Osteocyte (in vitro differentiated cells): ENCODE measurements around the gene SCGB2B2. TPM values are rescaled to one million over a fixed set of nuclear protein-coding genes. Genes with fewer than 3 reads are reported as not detected.
"Not testable (repeated sequence)": the region's sequence is repeated elsewhere in the genome, so short reads cannot be mapped to it uniquely, and the experiment has no call there.

Experiments used
- DNase-seq: peaks from one replicate; pipeline ENCODE4 v3.0.0; 2021; ENCODE audit warnings: mixed read lengths; ENCODE audit not compliant: unreplicated experiment; ENCODE audit errors: extremely low spot score
- H3K27ac Mint-ChIP-seq: one replicate; pipeline ENCODE4 v1.8.0; 2021; ENCODE audit warnings: mild to moderate bottlenecking, mixed read lengths; ENCODE audit not compliant: unreplicated experiment
- H3K27me3 Mint-ChIP-seq: one replicate; pipeline ENCODE4 v1.8.0; 2021; ENCODE audit warnings: mixed read lengths; ENCODE audit not compliant: unreplicated experiment
- H3K36me3 Mint-ChIP-seq: one replicate; pipeline ENCODE4 v1.8.0; 2021; ENCODE audit warnings: mixed read lengths; ENCODE audit not compliant: unreplicated experiment
- H3K4me1 Mint-ChIP-seq: one replicate; pipeline ENCODE4 v1.8.0; 2021; ENCODE audit warnings: mixed read lengths; ENCODE audit not compliant: unreplicated experiment
- H3K4me3 Mint-ChIP-seq: one replicate; pipeline ENCODE4 v1.8.0; 2021; ENCODE audit warnings: mild to moderate bottlenecking, moderate library complexity, mixed read lengths; ENCODE audit not compliant: unreplicated experiment
- H3K9me3 Mint-ChIP-seq: one replicate; pipeline ENCODE4 v1.8.0; 2021; ENCODE audit warnings: mixed read lengths; ENCODE audit not compliant: unreplicated experiment
- CTCF ChIP-seq: fragments of 200-600 bp; sonication (generic); IDR thresholded peaks from 2 replicates; pipeline ENCODE4 v1.5.0; 2021; ENCODE audit warnings: antibody characterized with exemption, mild to moderate bottlenecking, moderate library complexity
- total RNA-seq: library from RNA; stranded (reverse); gene quantifications from 2 replicates; pipeline ENCODE4 v1.2.1, GENCODE V29; 2021

The SCGB2B2 gene
- total RNA-seq, 1 donor from 2014 or later = 0.78 TPM

DNA sequence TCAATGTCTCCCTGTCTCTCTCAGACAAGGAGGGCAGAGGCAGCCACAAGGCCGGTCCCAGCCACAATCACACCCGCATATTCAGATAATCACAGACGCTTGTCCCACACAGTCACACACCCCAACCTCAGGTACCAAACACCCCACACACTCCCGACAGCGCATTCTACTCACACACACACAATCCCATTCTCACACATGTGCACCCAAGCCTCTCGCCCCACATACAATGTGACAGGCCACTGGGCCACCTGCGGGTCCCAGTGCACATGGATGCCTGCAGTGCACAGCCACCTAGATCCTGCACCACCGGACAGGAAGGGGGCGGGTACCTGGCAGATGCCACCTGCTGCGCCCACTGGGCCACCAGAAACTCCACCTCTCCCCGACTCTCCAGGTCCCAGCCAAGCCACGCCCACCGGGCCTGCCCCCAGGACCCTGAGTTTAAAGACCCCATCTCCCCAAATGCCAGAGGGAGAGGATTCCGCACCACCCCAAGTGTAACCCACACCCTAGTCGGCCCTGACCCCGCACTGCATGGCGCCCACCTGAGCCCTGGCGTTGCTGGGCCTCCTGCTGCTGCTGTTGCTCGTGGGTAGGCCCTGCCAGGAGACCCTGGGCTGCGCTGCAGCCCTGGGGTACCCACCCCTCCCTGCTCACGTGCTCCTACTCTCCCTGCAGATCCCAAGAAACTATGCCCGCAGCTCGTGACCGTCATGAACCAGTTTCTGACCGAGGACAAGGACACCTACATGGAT is 10.6 kb downstream of the SCGB2B2 start:
- peak overlapping the region; percentile 68 for H3K27ac Mint-ChIP-seq
- no peaks in the 10 kb centered on the region for H3K27me3 Mint-ChIP-seq
- no peak for TF ChIP-seq CTCF
- DNase-seq = no peak
- H3K36me3 Mint-ChIP-seq = no peaks in the 10 kb centered on the region
- H3K4me1 Mint-ChIP-seq = peaks cover 7% of the 10 kb centered on the region
- H3K4me3 Mint-ChIP-seq = no peak overlapping the region
- H3K9me3 Mint-ChIP-seq = no peaks in the 10 kb centered on the region

- H3K9me3 Mint-ChIP-seq, H3K27ac Mint-ChIP-seq, H3K27me3 Mint-ChIP-seq, DNase-seq, H3K36me3 Mint-ChIP-seq, H3K4me3 Mint-ChIP-seq, H3K4me1 Mint-ChIP-seq: not testable (repeated sequence)
Measured at GRCh38 chr19:34665275-34665674, 11.7 kb downstream of the SCGB2B2 start.

GRCh38 chr19:34664870-34665269 is 12.1 kb downstream of the SCGB2B2 start:
- TF ChIP-seq CTCF = no peak
- Mint-ChIP-seq H3K4me1 (peaks cover 7% of the 10 kb centered on the region), H3K36me3 (no peaks in the 10 kb centered on the region), H3K9me3 (no peaks in the 10 kb centered on the region), H3K27ac (no peak overlapping the region), H3K4me3 (no peak overlapping the region), H3K27me3 (no peaks in the 10 kb centered on the region)
- DNase-seq = no peak

DNA sequence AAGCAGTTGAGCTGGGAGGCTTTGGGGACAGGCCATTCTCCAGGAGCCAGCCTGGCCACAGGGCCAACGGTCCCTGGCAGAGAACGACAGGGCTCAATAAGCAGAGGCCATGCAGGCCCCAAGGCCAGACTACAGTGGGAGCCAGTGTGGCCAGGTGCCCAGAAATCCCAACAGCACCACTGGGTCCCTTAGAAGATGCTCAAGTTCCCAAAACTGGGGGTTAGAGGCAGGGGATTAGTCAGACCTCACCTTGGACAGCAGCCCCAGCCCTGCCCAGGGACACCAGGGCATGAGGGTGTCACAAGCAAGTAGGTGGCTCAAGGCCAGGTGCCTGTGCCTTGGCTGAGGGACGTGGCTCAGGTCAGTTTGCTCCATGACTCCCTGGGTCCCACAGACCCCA is 12.8 kb downstream of the SCGB2B2 start:
- H3K27ac Mint-ChIP-seq = no peak overlapping the region
- no peak for TF ChIP-seq CTCF
- no peak for DNase-seq
- no peaks in the 10 kb centered on the region for H3K36me3 Mint-ChIP-seq
- peaks cover 7% of the 10 kb centered on the region for H3K4me1 Mint-ChIP-seq
- H3K4me3 Mint-ChIP-seq = no peak overlapping the region
- H3K27me3 Mint-ChIP-seq = no peaks in the 10 kb centered on the region
- H3K9me3 Mint-ChIP-seq = no peaks in the 10 kb centered on the region

- no peak for DNase-seq
- no peak overlapping the region for H3K4me3 Mint-ChIP-seq
- no peaks in the 10 kb centered on the region for H3K36me3 Mint-ChIP-seq
- H3K27me3 Mint-ChIP-seq = peaks cover 1% of the 10 kb centered on the region
- H3K27ac Mint-ChIP-seq = no peak overlapping the region
- H3K9me3 Mint-ChIP-seq = peaks cover 3% of the 10 kb centered on the region
- peaks cover 7% of the 10 kb centered on the region for H3K4me1 Mint-ChIP-seq
- TF ChIP-seq CTCF = peak; percentile 26
Measured at GRCh38 chr19:34662919-34663318, 14.0 kb downstream of the SCGB2B2 start.
